ENCODE data around the gene PI4KA.

DNA sequence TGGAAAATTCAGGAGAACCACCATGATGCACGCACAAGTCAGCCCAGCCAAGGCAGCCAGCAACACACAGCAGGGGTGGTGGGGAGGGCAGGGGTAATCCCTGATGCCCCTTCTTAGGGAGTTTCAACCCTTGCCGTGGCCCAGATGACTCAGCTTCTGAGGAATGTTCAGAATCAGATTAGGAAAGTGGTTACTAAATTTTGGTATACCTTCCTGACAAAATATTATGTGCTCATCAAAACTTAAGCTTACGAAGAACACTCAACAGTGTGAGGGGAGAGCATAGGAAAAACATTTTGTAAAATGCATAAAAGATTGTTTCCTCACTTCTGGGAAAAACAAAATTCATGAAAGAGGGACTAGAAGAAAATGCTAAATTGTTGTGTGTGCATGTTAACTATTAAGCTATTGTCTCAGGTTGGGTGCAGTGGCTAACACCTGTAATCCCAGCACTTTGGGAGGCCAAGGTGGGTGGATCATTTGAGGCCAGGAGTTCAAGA, 52.6 kb downstream of the PI4KA start:
- TF ChIP-seq EZH2 (IDR thresholded peaks at IDR 0.05; ENCODE audit: low read depth, unreplicated experiment) (no peak), POLR2AphosphoS5 (IDR thresholded peaks at IDR 0.05; ENCODE audit: low read depth) (no peak), EZH2phosphoT487 (IDR thresholded peaks at IDR 0.05; ENCODE audit: unreplicated experiment) (no peak)
